Heart left ventricle (tissue), 13 donors: ENCODE data around the gene YIF1A.

Source experiments
- CTCF ChIP-seq, 12 donors: fragments of 200-600 bp; sonication (generic) in 4 of 12; IDR thresholded peaks; one replicate each; pipeline versions ENCODE4 v1.5.0 to v1.8.0; 2018 to 2022; ENCODE audit warnings: antibody characterized with exemption in 12 of 12, mild to moderate bottlenecking in 5 of 12
- POLR2A ChIP-seq, 2 donors: fragments of 450-650 bp; IDR thresholded peaks; one replicate each; pipeline ENCODE4 v1.6.1; 2017; ENCODE audit warnings: antibody characterized with exemption in 2 of 2, mild to moderate bottlenecking in 2 of 2, moderate library complexity in 2 of 2
- donor health status: ischemic (EF 13 %, LVEDD 7.1; RV severe dilation, severe dysfunction).
- donor health status: DM: no; HTN: yes; CAD: no.
- donor health status: DM: no; HTN: no; CAD: no.
- donor health status: ischemic (EF 25% LVEDD 6.9; RV normal size, moderate dysfunction).
- donor health status: ischemic (EF 25% LVEDD 5.7; RV mildly dilated, moderate dysfunction).
- donor health status: ischemic (EF 35%, LVEDD 5.7; RV mildly dilated, moderate dysfunction).
- donor health status: nonischemic (EF 11% LVEDD 7.7; RV severe dilation, severe dysfunction).
- donor health status: DM: yes; HTN: yes; CAD: no.
- donor health status: PGD.
- donor health status: ischemic (EF 29% LVEDD 5.4; RV normal size, mild dysfunction).
- donor health status: nonischemic (EF 23%, LVEDD 6.1; RV moderate dilation, normal function).

GRCh38 chr11:66309475-66309874 lies 20.5 kb upstream of the YIF1A start:
- TF ChIP-seq CTCF (IDR thresholded peaks at IDR 0.05) (no peak), POLR2A (IDR thresholded peaks at IDR 0.05) (no peak)
